HG03045 (cell line): ENCODE data around the gene CPSF6.

Experiments
- ATAC-seq: cut with Tn5 transposase; IDR thresholded peaks from one replicate; pipeline ENCODE4 v1.9.1; 2021; ENCODE audit warnings: mild to moderate bottlenecking, moderate library complexity; ENCODE audit not compliant: unreplicated experiment

CPSF6 gene

GRCh38 chr12:69318225-69318624, 78.9 kb downstream of the CPSF6 start:
- no peak for ATAC-seq

GRCh38 chr12:69321351-69321750, 82.0 kb downstream of the CPSF6 start:
- no peak for ATAC-seq
